Trophoblast cell (in vitro differentiated cells and primary cell): ENCODE results near the gene TBC1D17.

ENCODE experiments used
- DNase-seq, 2 donors: peaks; one replicate each; pipeline ENCODE4 v3.0.0-alpha.2; 2016
- H2AFZ ChIP-seq: 2 replicates; pipeline ENCODE4 v1.6.1; 2013; ENCODE audit warnings: low read length, moderate library complexity, mild to moderate bottlenecking; ENCODE audit not compliant: insufficient read depth, poor library complexity
- H2AK5ac ChIP-seq: 2 replicates; pipeline ENCODE4 v1.6.1; 2013; ENCODE audit warnings: mild to moderate bottlenecking, low read length
- H2BK120ac ChIP-seq: 2 replicates; pipeline ENCODE4 v1.6.1; 2013; ENCODE audit warnings: low read length, mild to moderate bottlenecking, moderate library complexity; ENCODE audit not compliant: insufficient read depth, poor library complexity
- H2BK12ac ChIP-seq: 2 replicates; pipeline ENCODE4 v1.6.1; 2013; ENCODE audit warnings: mild to moderate bottlenecking, low read length, moderate library complexity
- H2BK5ac ChIP-seq: 2 replicates; pipeline ENCODE4 v1.6.1; 2013; ENCODE audit warnings: low read length, low read depth, moderate library complexity, mild to moderate bottlenecking; ENCODE audit not compliant: poor library complexity
- H3K14ac ChIP-seq: 2 replicates; pipeline ENCODE4 v1.6.1; 2013; ENCODE audit warnings: mild to moderate bottlenecking, low read length
- H3K18ac ChIP-seq: 2 replicates; pipeline ENCODE4 v1.6.1; 2013; ENCODE audit warnings: mild to moderate bottlenecking, low read length
- H3K23ac ChIP-seq: 2 replicates; pipeline ENCODE4 v1.6.1; 2013; ENCODE audit warnings: low read length
- H3K27ac ChIP-seq: 2 replicates; pipeline ENCODE4 v1.5.1; 2013; ENCODE audit warnings: low read depth, mild to moderate bottlenecking, inconsistent platforms, low read length, moderate library complexity
- H3K27me3 ChIP-seq: 2 replicates; pipeline ENCODE4 v1.6.1; 2013; ENCODE audit warnings: inconsistent platforms, mild to moderate bottlenecking, low read length, moderate library complexity; ENCODE audit not compliant: insufficient read depth
- H3K36me3 ChIP-seq, 2 experiments: 1 replicate in 1 of 2; 2 replicates in 1 of 2; pipeline ENCODE4 v1.6.1; 2013; ENCODE audit warnings: low read length in 2 of 2, mild to moderate bottlenecking in 2 of 2, moderate library complexity in 1 of 2; ENCODE audit not compliant: insufficient read depth in 2 of 2, control insufficient read depth in 1 of 2
- H3K4ac ChIP-seq: 2 replicates; pipeline ENCODE4 v1.6.1; 2013; ENCODE audit warnings: low read depth, mild to moderate bottlenecking, low read length, moderate library complexity
- H3K4me1 ChIP-seq, 2 experiments: 1 replicate in 1 of 2; 2 replicates in 1 of 2; pipeline ENCODE4 v1.6.1; 2013; ENCODE audit warnings: low read length in 2 of 2, mild to moderate bottlenecking in 2 of 2, moderate library complexity in 1 of 2; ENCODE audit not compliant: insufficient read depth in 2 of 2, control insufficient read depth in 1 of 2
- H3K4me2 ChIP-seq: 2 replicates; pipeline ENCODE4 v1.6.1; 2013; ENCODE audit warnings: inconsistent platforms, mild to moderate bottlenecking, low read length, moderate library complexity
- H3K4me3 ChIP-seq: 2 replicates; pipeline ENCODE4 v1.5.1; 2013; ENCODE audit warnings: mild to moderate bottlenecking, low read depth, low read length, inconsistent platforms
- H3K79me1 ChIP-seq: one replicate; pipeline ENCODE4 v1.6.1; 2013; ENCODE audit warnings: low read length
- H3K79me2 ChIP-seq: 2 replicates; pipeline ENCODE4 v1.6.1; 2013; ENCODE audit warnings: low read length, mild to moderate bottlenecking; ENCODE audit not compliant: control insufficient read depth, insufficient read depth, poor library complexity
- H3K9ac ChIP-seq: 2 replicates; pipeline ENCODE4 v1.6.1; 2013; ENCODE audit warnings: mild to moderate bottlenecking, low read length
- H3K9me3 ChIP-seq: 2 replicates; pipeline ENCODE4 v1.6.1; 2013; ENCODE audit warnings: low read depth, mild to moderate bottlenecking, control low read depth, inconsistent platforms, low read length; ENCODE audit not compliant: insufficient read depth
- H4K12ac ChIP-seq: 2 replicates; pipeline ENCODE4 v1.6.1; 2013; ENCODE audit warnings: low read depth, mild to moderate bottlenecking, low read length, moderate library complexity
- H4K8ac ChIP-seq: 2 replicates; pipeline ENCODE4 v1.6.1; 2013; ENCODE audit warnings: low read depth, mild to moderate bottlenecking, low read length, moderate library complexity
- H4K91ac ChIP-seq: one replicate; pipeline ENCODE4 v1.6.1; 2013; ENCODE audit warnings: low read depth, mild to moderate bottlenecking, low read length, moderate library complexity
- WGBS: extraction: QIAGEN DNeasy Blood & Tissue Kit; methylation state at CpG from one replicate; pipeline ENCODE4 v1.1.7; 2013; ENCODE audit warnings: missing lambda C conversion rate; ENCODE audit not compliant: insufficient read length, insufficient coverage; ENCODE audit errors: extremely low coverage; 5-methylcytosine and 5-hydroxymethylcytosine counted together

TBC1D17 gene

DNA sequence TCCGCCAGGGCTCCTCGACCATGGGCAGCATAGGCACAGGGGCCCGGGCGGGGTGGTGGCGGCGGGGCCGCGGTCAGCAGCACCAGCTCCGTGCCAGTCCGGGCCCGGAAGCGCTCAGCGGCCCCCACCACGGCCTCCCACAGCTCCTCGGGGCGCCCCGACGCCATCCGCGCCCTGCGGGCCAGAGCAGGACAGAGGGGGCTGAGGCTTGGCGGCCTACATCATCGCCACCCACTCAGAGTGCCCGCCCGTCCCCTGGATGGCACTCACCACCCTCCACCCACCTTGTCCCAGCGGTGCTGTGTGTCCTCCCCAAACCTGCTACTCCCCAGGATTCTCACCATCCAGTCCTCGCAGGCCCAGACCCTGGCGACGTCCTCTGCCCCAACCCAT lies 4.4 kb upstream of the TBC1D17 start:
- Histone ChIP-seq H3K18ac (no peak overlapping the region), H2BK5ac (no peak overlapping the region), H3K79me1 (peaks cover 29% of the 10 kb centered on the region), H3K4me2 (no peak overlapping the region), H4K91ac (no peak overlapping the region), H4K8ac (no peak overlapping the region), H3K9ac (no peak overlapping the region), H3K4me3 (peak overlapping the region; percentile 25), H3K14ac (no peak overlapping the region), H2AK5ac (no peak overlapping the region), H3K23ac (no peak overlapping the region), H3K27ac (no peak overlapping the region), H3K36me3 (peaks cover 32% of the 10 kb centered on the region in 2 experiments), H2BK120ac (no peak overlapping the region), H3K9me3 (no peaks in the 10 kb centered on the region), H4K12ac (no peak overlapping the region), H3K79me2 (peaks cover 25% of the 10 kb centered on the region), H3K27me3 (no peaks in the 10 kb centered on the region), H2AFZ (no peak overlapping the region), H3K4me1 (peaks cover 16 to 19% of the 10 kb centered on the region in 2 experiments), H3K4ac (no peak overlapping the region), H2BK12ac (no peak overlapping the region)
- no CpG with 5 or more reads among the region's 29 CpGs for WGBS
- DNase-seq, result no peak

DNA sequence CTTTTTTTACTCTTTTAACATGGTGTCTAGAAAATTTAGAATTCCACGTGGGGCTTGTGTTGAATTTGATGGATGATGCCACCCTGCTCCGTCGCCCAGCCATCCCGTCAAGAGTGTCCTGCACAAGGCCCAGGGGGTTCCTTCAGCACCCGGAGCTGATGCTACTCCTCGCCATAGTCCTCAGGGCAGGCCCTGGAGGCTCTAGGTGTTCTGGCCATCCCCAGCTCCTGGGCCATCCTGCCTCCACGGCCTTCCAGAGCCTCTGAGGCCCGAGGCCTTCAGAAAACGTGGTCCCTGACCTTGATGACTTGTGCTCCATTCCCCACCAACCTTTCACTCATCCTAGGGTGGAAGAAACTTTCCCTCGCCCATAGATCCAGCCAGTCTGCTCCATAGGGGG lies 3.7 kb upstream of the TBC1D17 start:
- Histone ChIP-seq H3K4ac (no peak overlapping the region), H2BK12ac (no peak overlapping the region), H3K4me1 (peaks cover 16 to 24% of the 10 kb centered on the region in 2 experiments), H3K18ac (no peak overlapping the region), H3K9me3 (no peaks in the 10 kb centered on the region), H4K8ac (no peak overlapping the region), H4K91ac (no peak overlapping the region), H3K36me3 (peaks cover 32% of the 10 kb centered on the region in 2 experiments), H3K79me2 (peaks cover 25% of the 10 kb centered on the region), H3K4me2 (no peak overlapping the region), H3K4me3 (no peak overlapping the region), H2AFZ (no peak overlapping the region), H2AK5ac (no peak overlapping the region), H4K12ac (no peak overlapping the region), H3K27ac (no peak overlapping the region), H2BK120ac (no peak overlapping the region), H3K79me1 (peaks cover 29% of the 10 kb centered on the region), H3K23ac (no peak overlapping the region), H3K9ac (no peak overlapping the region), H3K14ac (no peak overlapping the region), H3K27me3 (no peaks in the 10 kb centered on the region), H2BK5ac (no peak overlapping the region)
- WGBS, result no CpG with 5 or more reads among the region's 10 CpGs
- no peak for DNase-seq

DNA sequence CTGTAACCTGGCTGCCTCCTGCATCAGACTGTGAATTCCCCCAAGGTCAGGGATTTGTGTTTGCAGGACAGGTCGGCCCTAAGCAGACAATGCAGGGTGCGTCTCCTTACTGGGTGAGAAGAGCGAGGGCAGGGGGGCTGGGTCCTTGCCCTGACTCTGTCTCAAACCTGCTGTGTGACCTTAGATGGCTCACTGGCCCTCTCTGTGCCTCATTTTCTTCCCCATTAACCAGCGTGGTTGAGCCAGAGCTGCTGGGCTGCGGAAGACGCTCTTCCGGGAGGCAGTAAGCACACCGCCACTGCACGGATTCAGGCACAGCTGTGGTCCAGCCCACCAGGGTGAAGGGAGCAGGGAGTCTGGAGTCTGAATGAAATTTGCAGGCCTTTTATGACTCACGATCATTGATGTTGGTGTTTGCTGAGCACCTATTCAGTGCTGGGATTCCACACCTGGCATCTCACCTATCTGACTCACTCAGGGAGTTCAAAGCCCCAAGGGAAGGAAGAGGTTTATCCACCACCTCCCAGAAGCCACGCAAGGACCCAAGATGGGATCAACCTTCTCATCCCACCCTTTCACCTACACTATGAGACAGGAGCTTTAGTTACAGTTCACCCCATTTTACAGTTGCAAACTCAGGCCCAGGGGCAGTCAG lies 2.9 kb upstream of the TBC1D17 start:
- no peak overlapping the region for H3K14ac ChIP-seq
- no peak overlapping the region for H2BK5ac ChIP-seq
- H3K27me3 ChIP-seq, result no peaks in the 10 kb centered on the region
- H4K91ac ChIP-seq, result no peak overlapping the region
- H4K8ac ChIP-seq, result no peak overlapping the region
- no peak overlapping the region for H2AFZ ChIP-seq
- H3K79me2 ChIP-seq, result peaks cover 25% of the 10 kb centered on the region
- no peak overlapping the region for H3K23ac ChIP-seq
- WGBS, result no CpG with 5 or more reads among the region's 11 CpGs
- DNase-seq, result peak in 1 of 2 donors; percentile 32
- H2BK12ac ChIP-seq, result no peak overlapping the region
- peaks cover 27% of the 10 kb centered on the region for H3K79me1 ChIP-seq
- no peak overlapping the region for H4K12ac ChIP-seq
- H3K36me3 ChIP-seq, result peaks cover 32 to 35% of the 10 kb centered on the region in 2 experiments
- no peak overlapping the region for H3K18ac ChIP-seq
- no peaks in the 10 kb centered on the region for H3K9me3 ChIP-seq
- H3K4me3 ChIP-seq, result no peak overlapping the region
- no peak overlapping the region for H2BK120ac ChIP-seq
- H3K4me2 ChIP-seq, result no peak overlapping the region
- H3K27ac ChIP-seq, result no peak overlapping the region
- H3K9ac ChIP-seq, result no peak overlapping the region
- peaks cover 14 to 24% of the 10 kb centered on the region in 2 experiments for H3K4me1 ChIP-seq
- no peak overlapping the region for H2AK5ac ChIP-seq
- H3K4ac ChIP-seq, result no peak overlapping the region

DNA sequence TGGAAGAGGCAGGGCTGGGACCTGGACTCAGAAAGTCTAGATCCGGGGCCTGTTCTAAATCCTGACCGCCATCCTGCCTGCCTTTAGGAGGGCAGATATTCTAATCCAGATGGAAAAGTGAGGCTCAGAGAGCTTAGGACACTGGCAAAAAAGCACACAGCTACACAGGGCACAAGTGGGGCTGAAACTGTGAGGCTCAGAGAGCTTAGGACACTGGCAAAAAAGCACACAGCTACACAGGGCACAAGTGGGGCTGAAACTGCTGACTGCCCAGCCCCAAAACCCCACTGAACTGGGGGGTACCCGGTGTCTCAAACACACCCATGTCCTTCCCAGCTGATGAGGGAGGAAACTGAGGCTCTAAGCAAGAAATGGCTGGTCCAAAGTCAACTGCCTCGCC lies 2.3 kb upstream of the TBC1D17 start:
- peak overlapping the region; percentile 96 for H3K14ac ChIP-seq
- H2AFZ ChIP-seq, result peak overlapping the region; percentile 14
- no peaks in the 10 kb centered on the region for H3K9me3 ChIP-seq
- H3K27ac ChIP-seq, result no peak overlapping the region
- peak overlapping the region; percentile 97 for H2BK120ac ChIP-seq
- peak overlapping the region; percentile 88 for H2BK5ac ChIP-seq
- H3K79me1 ChIP-seq, result peaks cover 21% of the 10 kb centered on the region
- peaks cover 20% of the 10 kb centered on the region for H3K79me2 ChIP-seq
- H4K91ac ChIP-seq, result peak overlapping the region; percentile 94
- peak overlapping the region; percentile 94 for H3K4me2 ChIP-seq
- H3K9ac ChIP-seq, result peak overlapping the region; percentile 4
- no CpG with 5 or more reads among the region's 4 CpGs for WGBS
- peaks cover 34 to 38% of the 10 kb centered on the region in 2 experiments for H3K36me3 ChIP-seq
- H4K8ac ChIP-seq, result peak overlapping the region; percentile 98
- H3K4me1 ChIP-seq, result peaks cover 10 to 20% of the 10 kb centered on the region in 2 experiments
- peak overlapping the region; percentile 38 for H3K18ac ChIP-seq
- peak overlapping the region; percentile 11 for H3K4me3 ChIP-seq
- peak overlapping the region; percentile 84 for H4K12ac ChIP-seq
- DNase-seq, result no peak
- H2BK12ac ChIP-seq, result no peak overlapping the region
- H2AK5ac ChIP-seq, result peak overlapping the region; percentile 82
- H3K23ac ChIP-seq, result no peak overlapping the region
- H3K4ac ChIP-seq, result peak overlapping the region; percentile 66
- H3K27me3 ChIP-seq, result no peaks in the 10 kb centered on the region
